Measurements from ENCODE around the gene CDH13. TPM values are rescaled to one million over a fixed set of nuclear protein-coding genes. Genes with fewer than 3 reads are reported as not detected.

The CDH13 gene
- total and polyA plus RNA-seq, 2 donors (not counting 1 experiment from before 2014, with no cell fraction given): 27.6 to 96.7 TPM

GRCh38 chr16:83409347-83409746 is 782.6 kb downstream of the CDH13 start:
- no peak overlapping the region for H2AFZ ChIP-seq (ENCODE audit: low read length)
- no peak for DNase-seq (ENCODE audit: low read depth in 2 of 2)
- H3K27me3 ChIP-seq (ENCODE audit: control insufficient read depth, insufficient read depth, low read length): no peaks in the 10 kb centered on the region
- no peak overlapping the region for H3K9ac ChIP-seq (ENCODE audit: insufficient read depth, low read length)
- no peak overlapping the region for H3K4me3 ChIP-seq (replicated peaks in 1 of 4; ENCODE audit: control extremely low read depth in 1 of 4, insufficient read depth in 1 of 4, low read depth in 3 of 4, low read length in 4 of 4)
- H3K4me1 ChIP-seq (ENCODE audit: control insufficient read depth, extremely low read depth, insufficient read depth, low read length): no peaks in the 10 kb centered on the region
- no peaks in the 10 kb centered on the region for H3K79me2 ChIP-seq (ENCODE audit: control insufficient read depth, insufficient read depth, low read length)
- H3K36me3 ChIP-seq (ENCODE audit: control insufficient read depth, insufficient read depth, low read length): no peaks in the 10 kb centered on the region
- no peak overlapping the region for H3K27ac ChIP-seq (ENCODE audit: insufficient read depth, low read length)
- TF ChIP-seq, protein P1, sequence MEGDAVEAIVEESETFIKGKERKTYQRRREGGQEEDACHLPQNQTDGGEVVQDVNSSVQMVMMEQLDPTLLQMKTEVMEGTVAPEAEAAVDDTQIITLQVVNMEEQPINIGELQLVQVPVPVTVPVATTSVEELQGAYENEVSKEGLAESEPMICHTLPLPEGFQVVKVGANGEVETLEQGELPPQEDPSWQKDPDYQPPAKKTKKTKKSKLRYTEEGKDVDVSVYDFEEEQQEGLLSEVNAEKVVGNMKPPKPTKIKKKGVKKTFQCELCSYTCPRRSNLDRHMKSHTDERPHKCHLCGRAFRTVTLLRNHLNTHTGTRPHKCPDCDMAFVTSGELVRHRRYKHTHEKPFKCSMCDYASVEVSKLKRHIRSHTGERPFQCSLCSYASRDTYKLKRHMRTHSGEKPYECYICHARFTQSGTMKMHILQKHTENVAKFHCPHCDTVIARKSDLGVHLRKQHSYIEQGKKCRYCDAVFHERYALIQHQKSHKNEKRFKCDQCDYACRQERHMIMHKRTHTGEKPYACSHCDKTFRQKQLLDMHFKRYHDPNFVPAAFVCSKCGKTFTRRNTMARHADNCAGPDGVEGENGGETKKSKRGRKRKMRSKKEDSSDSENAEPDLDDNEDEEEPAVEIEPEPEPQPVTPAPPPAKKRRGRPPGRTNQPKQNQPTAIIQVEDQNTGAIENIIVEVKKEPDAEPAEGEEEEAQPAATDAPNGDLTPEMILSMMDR (conservative IDR thresholded peaks at IDR 0.05 in 1 of 2, IDR thresholded peaks at IDR 0.05 in 1 of 2; ENCODE audit: low read depth in 1 of 2, low read length in 2 of 2): no peak
- no peak for TF ChIP-seq EZH2 (IDR thresholded peaks at IDR 0.05; ENCODE audit: low read length, missing control alignments)
- no peaks in the 10 kb centered on the region for H4K20me1 ChIP-seq (ENCODE audit: control insufficient read depth, extremely low read depth, insufficient read depth, low read length)
- no peaks in the 10 kb centered on the region for H3K9me3 ChIP-seq (ENCODE audit: control insufficient read depth, insufficient read depth, low read depth, low read length)
- H3K4me2 ChIP-seq (ENCODE audit: extremely low read depth, insufficient read depth, low read length): no peak overlapping the region

DNA sequence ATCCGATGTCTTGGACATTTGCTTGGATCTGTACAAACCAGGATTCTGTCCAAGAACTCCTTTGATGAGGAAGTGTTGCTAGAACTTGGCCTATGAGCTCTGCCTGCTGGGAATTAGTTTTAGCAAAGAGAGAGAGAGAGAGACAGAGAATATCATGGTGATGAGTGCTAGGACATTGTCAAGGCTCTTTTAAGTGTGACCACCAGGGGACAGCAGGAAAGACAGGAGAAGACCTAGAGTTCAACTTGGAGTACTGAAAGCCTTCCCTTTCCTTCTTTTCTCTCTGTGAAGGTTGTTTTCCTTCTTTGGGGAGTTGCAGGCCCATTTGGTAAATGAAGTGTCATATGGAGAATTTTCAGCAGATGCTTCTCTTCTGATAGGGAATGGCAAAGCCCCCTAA is 791.8 kb downstream of the CDH13 start:
- no peak overlapping the region for H3K9ac ChIP-seq (ENCODE audit: insufficient read depth, low read length)
- no peak overlapping the region for H3K4me3 ChIP-seq (replicated peaks in 1 of 4; ENCODE audit: control extremely low read depth in 1 of 4, insufficient read depth in 1 of 4, low read depth in 3 of 4, low read length in 4 of 4)
- no peak overlapping the region for H2AFZ ChIP-seq (ENCODE audit: low read length)
- H3K36me3 ChIP-seq (ENCODE audit: control insufficient read depth, insufficient read depth, low read length): no peaks in the 10 kb centered on the region
- no peaks in the 10 kb centered on the region for H3K79me2 ChIP-seq (ENCODE audit: control insufficient read depth, insufficient read depth, low read length)
- no peaks in the 10 kb centered on the region for H3K4me1 ChIP-seq (ENCODE audit: control insufficient read depth, extremely low read depth, insufficient read depth, low read length)
- no peak for DNase-seq (ENCODE audit: low read depth in 2 of 2)
- no peak for TF ChIP-seq EZH2 (IDR thresholded peaks at IDR 0.05; ENCODE audit: low read length, missing control alignments)
- TF ChIP-seq, protein P1 (conservative IDR thresholded peaks at IDR 0.05 in 1 of 2, IDR thresholded peaks at IDR 0.05 in 1 of 2; ENCODE audit: low read depth in 1 of 2, low read length in 2 of 2): no peak
- H4K20me1 ChIP-seq (ENCODE audit: control insufficient read depth, extremely low read depth, insufficient read depth, low read length): no peaks in the 10 kb centered on the region
- H3K4me2 ChIP-seq (ENCODE audit: extremely low read depth, insufficient read depth, low read length): no peak overlapping the region
- H3K9me3 ChIP-seq (ENCODE audit: control insufficient read depth, insufficient read depth, low read depth, low read length): no peaks in the 10 kb centered on the region
- H3K27me3 ChIP-seq (ENCODE audit: control insufficient read depth, insufficient read depth, low read length): no peaks in the 10 kb centered on the region
- no peak overlapping the region for H3K27ac ChIP-seq (ENCODE audit: insufficient read depth, low read length)

DNA sequence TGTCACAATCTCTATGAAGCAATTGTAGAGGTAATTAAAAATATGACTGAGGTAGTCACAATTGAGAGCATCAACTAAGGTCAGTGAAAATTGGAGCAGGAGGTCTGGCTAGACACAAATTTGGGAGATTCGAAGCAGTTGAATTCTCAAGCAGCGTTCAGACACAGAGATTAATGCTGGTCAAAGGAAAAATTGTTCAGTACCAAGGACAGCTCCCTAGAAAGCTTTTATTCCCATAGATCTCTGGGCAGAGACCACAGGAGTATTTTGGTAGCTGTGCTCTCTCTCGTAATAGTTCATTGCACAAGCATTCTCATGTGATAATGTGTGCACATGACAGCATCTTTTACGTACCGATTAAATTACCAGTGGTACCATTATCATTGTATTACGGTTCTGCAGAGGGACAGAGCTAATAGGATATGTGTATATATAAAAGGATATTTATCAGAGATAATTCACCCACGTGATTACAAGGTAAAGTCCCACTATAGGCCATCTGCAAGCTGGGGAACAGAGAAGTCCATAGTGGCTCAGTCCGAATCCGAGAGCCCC is 793.5 kb downstream of the CDH13 start:
- Histone ChIP-seq H3K9me3 (ENCODE audit: control insufficient read depth, insufficient read depth, low read depth, low read length) (no peaks in the 10 kb centered on the region), H3K36me3 (ENCODE audit: control insufficient read depth, insufficient read depth, low read length) (no peaks in the 10 kb centered on the region), H4K20me1 (ENCODE audit: control insufficient read depth, extremely low read depth, insufficient read depth, low read length) (no peaks in the 10 kb centered on the region), H3K27ac (ENCODE audit: insufficient read depth, low read length) (no peak overlapping the region), H3K4me1 (ENCODE audit: control insufficient read depth, extremely low read depth, insufficient read depth, low read length) (no peaks in the 10 kb centered on the region), H2AFZ (ENCODE audit: low read length) (no peak overlapping the region), H3K4me3 (replicated peaks in 1 of 4; ENCODE audit: control extremely low read depth in 1 of 4, insufficient read depth in 1 of 4, low read depth in 3 of 4, low read length in 4 of 4) (no peak overlapping the region), H3K4me2 (ENCODE audit: extremely low read depth, insufficient read depth, low read length) (no peak overlapping the region), H3K27me3 (ENCODE audit: control insufficient read depth, insufficient read depth, low read length) (no peaks in the 10 kb centered on the region), H3K9ac (ENCODE audit: insufficient read depth, low read length) (no peak overlapping the region), H3K79me2 (ENCODE audit: control insufficient read depth, insufficient read depth, low read length) (no peaks in the 10 kb centered on the region)
- DNase-seq (ENCODE audit: low read depth in 2 of 2): peak; percentile 44 to 48
- TF ChIP-seq, protein P1 (conservative IDR thresholded peaks at IDR 0.05 in 1 of 2, IDR thresholded peaks at IDR 0.05 in 1 of 2; ENCODE audit: low read depth in 1 of 2, low read length in 2 of 2): no peak

All from fibroblast of lung (primary cell).